Measurements from ENCODE around the gene CD79A.

The CD79A gene

DNA sequence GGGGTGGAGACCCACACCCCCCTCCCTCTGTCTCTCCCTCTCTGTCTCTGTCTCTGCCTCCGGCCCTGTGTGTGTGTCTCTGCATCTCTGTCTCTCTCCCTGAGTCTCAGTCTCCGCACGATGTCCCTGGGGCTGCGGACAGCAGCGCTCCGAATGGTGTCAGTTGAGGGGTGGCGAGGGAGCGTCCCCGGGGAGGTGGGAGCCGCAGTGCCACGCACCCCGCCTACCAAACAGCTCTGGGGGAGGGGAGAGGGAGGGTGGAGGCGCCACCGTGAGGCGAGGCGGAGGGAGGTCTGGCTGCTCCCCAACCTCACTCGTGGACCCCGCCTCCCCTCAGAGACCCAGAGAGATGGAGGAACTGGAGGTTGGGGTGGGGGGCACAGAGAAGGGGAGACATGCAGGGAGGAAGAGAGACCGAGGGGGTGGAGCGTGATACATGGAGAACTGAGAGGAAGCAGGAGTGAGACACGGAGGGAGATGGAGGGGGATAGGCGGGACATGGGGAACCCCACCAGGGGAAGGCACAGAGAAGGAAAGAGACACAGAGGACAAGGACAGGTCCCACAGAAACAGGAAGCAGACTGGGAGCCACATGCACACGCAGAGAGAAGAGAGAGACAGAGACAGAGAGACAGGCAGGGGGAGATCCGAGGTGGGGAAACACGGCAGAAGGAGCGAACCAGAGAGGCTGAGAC, 44.0 kb downstream of the CD79A start:
- DNase-seq = no peak

- no peak for DNase-seq
These were observed 44.8 kb downstream of the CD79A start for GRCh38 chr19:41921577-41922576.

GRCh38 chr19:41922585-41922984, 45.5 kb downstream of the CD79A start:
- no peak for DNase-seq

GRCh38 chr19:41923045-41923788, 46.1 kb downstream of the CD79A start:
- no peak for DNase-seq

- DNase-seq = no peak
These were observed 47.4 kb downstream of the CD79A start for GRCh38 chr19:41924151-41925145.

GRCh38 chr19:41925208-41926003, 48.3 kb downstream of the CD79A start:
- DNase-seq = no peak

DNA sequence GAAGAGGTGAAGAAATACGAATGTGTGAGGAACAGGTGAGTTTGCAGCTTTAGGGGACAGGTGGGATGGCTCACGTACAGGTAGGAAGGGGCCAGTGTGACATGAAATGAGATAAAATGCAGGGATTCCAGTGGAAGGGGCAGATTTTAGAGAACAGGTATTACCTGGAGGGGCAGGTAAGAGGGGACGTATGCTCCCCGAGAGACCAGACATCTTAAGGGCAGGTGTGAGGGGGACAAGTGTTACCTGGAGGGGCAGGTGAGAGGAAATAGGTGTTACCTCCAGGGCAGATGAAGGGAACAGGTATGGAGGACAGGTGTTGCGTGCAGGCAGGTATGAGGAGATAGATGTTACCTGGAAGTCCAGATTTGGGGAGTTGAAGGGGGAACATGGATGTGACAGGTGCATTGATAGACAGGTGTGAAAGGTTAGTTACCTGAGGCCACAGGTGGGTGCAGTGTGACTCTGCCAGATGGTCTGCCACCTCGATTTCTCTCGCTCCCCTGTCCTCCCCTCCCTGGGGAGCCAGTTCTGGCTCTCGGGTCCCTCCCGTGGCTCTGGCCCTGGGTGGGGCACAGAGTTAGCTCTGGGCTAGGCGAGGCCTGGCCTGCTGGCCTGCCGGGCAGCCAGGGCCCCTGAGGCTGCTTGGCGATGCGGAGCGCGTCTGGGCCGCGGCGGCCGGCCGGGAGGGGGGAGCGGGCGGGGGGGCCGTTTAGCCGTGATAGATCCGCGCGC, 49.1 kb downstream of the CD79A start:
- no peak for DNase-seq

DNA sequence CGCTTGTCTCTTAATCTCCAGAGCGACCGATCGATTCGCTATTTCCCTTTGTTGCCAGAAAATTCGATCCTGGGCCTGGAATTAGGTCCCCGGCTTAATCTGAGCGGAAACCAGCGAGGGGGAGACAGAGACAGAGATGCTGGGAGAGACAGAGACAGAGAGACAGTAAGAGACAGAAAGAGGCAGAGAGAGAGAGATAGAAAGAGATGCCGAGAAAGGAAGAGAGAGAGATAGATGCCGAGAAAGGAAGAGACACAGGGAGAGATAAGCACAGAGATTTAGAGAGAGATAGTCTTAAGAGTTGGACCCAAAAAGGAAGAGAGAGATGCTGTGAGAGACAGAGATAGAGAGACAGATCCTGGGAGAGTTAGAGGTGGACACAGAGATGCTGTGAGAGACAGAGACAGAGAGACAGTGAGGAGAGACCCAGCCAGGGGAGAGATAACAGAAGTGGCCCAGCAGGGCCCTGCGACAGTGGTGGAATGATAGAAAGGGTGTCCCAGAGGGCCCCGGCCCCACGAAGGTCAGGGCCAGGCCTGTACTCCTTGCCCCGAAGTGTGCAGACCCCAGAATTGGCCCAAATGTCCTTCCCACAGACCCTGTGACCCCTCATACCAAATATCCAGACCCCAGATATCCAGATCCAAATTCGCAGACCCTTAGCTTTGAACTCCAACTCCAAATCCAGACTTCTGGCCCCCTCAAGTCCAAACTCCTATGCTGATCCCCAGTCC, 49.9 kb downstream of the CD79A start:
- no peak for DNase-seq

GRCh38 chr19:41927497-41928192, 50.6 kb downstream of the CD79A start:
- no peak for DNase-seq

GRCh38 chr19:41928221-41928683, 51.2 kb downstream of the CD79A start, which contains the start of gene ERFL:
ERFL (minus strand) TSS chr19:41928449; CDS start chr19:41912919, 15,530 bp downstream.
- no peak for DNase-seq

GRCh38 chr19:41928754-41929535, 51.9 kb downstream of the CD79A start:
- no peak for DNase-seq

DNA sequence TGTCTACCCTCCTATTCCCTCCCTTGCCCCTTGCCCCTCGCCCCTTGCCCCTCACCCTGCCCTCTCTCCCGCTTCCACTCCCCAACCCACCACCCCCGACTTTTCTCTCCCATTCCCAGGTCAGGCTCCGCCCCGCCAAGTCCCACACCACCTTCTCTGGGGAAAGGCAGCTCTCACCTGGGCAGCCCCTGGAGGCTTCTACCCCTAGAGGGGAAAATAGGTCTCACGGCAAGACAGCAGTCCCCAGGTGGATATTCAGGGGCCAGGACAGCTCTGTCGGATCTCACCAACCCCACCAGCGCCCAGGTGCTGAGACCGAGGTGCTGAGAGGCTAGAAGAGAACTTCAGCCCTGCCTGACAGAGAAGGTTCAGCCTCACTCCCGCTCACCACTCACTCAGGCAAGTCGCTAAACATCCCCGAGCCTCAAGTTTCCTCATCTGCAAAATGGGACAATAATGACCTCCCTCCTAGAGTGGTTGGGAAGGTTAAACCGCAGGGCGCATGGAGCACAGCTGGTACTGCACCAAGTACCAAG, 52.5 kb downstream of the CD79A start:
- no peak for DNase-seq

- DNase-seq = no peak
These were observed 53.2 kb downstream of the CD79A start for GRCh38 chr19:41930322-41930722.

Data from NCI-H1436 (cell line).